ENCODE data around the gene FLVCR2. TPM values are rescaled to one million over a fixed set of nuclear protein-coding genes. Genes with fewer than 3 reads are reported as not detected.

FLVCR2 gene
- total and polyA plus RNA-seq, 2 experiments from 2014 or later, result 1.4 to 3.1 TPM

- no peaks in the 10 kb centered on the region for H3F3A ChIP-seq (replicated peaks; ENCODE audit: low read depth)
- no peaks in the 10 kb centered on the region for H3K4me1 ChIP-seq (ENCODE audit: insufficient read depth)
- TF ChIP-seq, protein P1, sequence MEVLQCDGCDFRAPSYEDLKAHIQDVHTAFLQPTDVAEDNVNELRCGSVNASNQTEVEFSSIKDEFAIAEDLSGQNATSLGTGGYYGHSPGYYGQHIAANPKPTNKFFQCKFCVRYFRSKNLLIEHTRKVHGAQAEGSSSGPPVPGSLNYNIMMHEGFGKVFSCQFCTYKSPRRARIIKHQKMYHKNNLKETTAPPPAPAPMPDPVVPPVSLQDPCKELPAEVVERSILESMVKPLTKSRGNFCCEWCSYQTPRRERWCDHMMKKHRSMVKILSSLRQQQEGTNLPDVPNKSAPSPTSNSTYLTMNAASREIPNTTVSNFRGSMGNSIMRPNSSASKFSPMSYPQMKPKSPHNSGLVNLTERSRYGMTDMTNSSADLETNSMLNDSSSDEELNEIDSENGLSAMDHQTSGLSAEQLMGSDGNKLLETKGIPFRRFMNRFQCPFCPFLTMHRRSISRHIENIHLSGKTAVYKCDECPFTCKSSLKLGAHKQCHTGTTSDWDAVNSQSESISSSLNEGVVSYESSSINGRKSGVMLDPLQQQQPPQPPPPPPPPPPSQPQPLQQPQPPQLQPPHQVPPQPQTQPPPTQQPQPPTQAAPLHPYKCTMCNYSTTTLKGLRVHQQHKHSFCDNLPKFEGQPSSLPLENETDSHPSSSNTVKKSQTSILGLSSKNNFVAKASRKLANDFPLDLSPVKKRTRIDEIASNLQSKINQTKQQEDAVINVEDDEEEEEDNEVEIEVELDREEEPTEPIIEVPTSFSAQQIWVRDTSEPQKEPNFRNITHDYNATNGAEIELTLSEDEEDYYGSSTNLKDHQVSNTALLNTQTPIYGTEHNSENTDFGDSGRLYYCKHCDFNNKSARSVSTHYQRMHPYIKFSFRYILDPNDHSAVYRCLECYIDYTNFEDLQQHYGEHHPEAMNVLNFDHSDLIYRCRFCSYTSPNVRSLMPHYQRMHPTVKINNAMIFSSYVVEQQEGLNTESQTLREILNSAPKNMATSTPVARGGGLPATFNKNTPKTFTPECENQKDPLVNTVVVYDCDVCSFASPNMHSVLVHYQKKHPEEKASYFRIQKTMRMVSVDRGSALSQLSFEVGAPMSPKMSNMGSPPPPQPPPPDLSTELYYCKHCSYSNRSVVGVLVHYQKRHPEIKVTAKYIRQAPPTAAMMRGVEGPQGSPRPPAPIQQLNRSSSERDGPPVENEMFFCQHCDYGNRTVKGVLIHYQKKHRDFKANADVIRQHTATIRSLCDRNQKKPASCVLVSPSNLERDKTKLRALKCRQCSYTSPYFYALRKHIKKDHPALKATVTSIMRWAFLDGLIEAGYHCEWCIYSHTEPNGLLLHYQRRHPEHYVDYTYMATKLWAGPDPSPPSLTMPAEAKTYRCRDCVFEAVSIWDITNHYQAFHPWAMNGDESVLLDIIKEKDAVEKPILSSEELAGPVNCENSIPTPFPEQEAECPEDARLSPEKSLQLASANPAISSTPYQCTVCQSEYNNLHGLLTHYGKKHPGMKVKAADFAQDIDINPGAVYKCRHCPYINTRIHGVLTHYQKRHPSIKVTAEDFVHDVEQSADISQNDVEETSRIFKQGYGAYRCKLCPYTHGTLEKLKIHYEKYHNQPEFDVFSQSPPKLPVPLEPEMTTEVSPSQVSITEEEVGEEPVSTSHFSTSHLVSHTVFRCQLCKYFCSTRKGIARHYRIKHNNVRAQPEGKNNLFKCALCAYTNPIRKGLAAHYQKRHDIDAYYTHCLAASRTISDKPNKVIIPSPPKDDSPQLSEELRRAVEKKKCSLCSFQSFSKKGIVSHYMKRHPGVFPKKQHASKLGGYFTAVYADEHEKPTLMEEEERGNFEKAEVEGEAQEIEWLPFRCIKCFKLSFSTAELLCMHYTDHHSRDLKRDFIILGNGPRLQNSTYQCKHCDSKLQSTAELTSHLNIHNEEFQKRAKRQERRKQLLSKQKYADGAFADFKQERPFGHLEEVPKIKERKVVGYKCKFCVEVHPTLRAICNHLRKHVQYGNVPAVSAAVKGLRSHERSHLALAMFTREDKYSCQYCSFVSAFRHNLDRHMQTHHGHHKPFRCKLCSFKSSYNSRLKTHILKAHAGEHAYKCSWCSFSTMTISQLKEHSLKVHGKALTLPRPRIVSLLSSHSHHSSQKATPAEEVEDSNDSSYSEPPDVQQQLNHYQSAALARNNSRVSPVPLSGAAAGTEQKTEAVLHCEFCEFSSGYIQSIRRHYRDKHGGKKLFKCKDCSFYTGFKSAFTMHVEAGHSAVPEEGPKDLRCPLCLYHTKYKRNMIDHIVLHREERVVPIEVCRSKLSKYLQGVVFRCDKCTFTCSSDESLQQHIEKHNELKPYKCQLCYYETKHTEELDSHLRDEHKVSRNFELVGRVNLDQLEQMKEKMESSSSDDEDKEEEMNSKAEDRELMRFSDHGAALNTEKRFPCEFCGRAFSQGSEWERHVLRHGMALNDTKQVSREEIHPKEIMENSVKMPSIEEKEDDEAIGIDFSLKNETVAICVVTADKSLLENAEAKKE (CRISPR knock-in tag; IDR thresholded peaks at IDR 0.05), result no peak
- TF ChIP-seq CTCF (conservative IDR thresholded peaks at IDR 0.05; ENCODE audit: low read depth in 2 of 2), result no peak
- no peak for TF ChIP-seq JUNB (IDR thresholded peaks at IDR 0.05; ENCODE audit: unreplicated experiment)
- TF ChIP-seq EZH2 (IDR thresholded peaks at IDR 0.05; ENCODE audit: low read depth, unreplicated experiment), result no peak
- TF ChIP-seq, protein P2, sequence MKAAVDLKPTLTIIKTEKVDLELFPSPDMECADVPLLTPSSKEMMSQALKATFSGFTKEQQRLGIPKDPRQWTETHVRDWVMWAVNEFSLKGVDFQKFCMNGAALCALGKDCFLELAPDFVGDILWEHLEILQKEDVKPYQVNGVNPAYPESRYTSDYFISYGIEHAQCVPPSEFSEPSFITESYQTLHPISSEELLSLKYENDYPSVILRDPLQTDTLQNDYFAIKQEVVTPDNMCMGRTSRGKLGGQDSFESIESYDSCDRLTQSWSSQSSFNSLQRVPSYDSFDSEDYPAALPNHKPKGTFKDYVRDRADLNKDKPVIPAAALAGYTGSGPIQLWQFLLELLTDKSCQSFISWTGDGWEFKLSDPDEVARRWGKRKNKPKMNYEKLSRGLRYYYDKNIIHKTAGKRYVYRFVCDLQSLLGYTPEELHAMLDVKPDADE (IDR thresholded peaks at IDR 0.05), result no peak
- TF ChIP-seq CREB1 (CRISPR knock-in tag; IDR thresholded peaks at IDR 0.05; ENCODE audit: low read depth), result no peak
- no peak overlapping the region for H3K4me2 ChIP-seq
- 0 out of 2 replicates have a peak, but pooled peaks cover 2% of the 10 kb centered on the region for H3K9me2 ChIP-seq (ENCODE audit: insufficient read depth)
- no peaks in the 10 kb centered on the region for H3K27me3 ChIP-seq (ENCODE audit: insufficient read depth)
- Mint-ChIP-seq H3K27me3 (ENCODE audit: insufficient read depth, low read depth, poor library complexity) (peaks cover 6% of the 10 kb centered on the region), H3K9me3 (no peaks in the 10 kb centered on the region), H3K36me3 (ENCODE audit: low read depth) (no peaks in the 10 kb centered on the region; the same call in 2 of the 3 replicates), H3K4me3 (no peak overlapping the region), H3K4me1 (peaks cover 10% of the 10 kb centered on the region; the same call in 2 of the 3 replicates), H3K27ac (no peak overlapping the region)
- H2AFZ ChIP-seq, result no peak overlapping the region
- H3K36me3 ChIP-seq (ENCODE audit: insufficient read depth), result no peaks in the 10 kb centered on the region
- H3K4me3 ChIP-seq, result no peak overlapping the region
- DNase-seq (ENCODE audit: low spot score), result no peak
- no peaks in the 10 kb centered on the region for H3K79me2 ChIP-seq (replicated peaks; ENCODE audit: insufficient read depth)
- H3K27ac ChIP-seq (ENCODE audit: low read depth), result no peak overlapping the region
- H4K20me1 ChIP-seq (replicated peaks; ENCODE audit: insufficient read depth), result no peaks in the 10 kb centered on the region
- ATAC-seq, result no peak
Measured at GRCh38 chr14:75604979-75605851, 26.8 kb downstream of the FLVCR2 start.
